Iris pigment epithelial cell (primary cell): ENCODE data around the gene CGB8.
"Not testable (repeated sequence)": the region's sequence is repeated elsewhere in the genome, so short reads cannot be mapped to it uniquely, and the experiment has no call there.

Experiments used
- DNase-seq: peaks from one replicate; pipeline ENCODE4 v3.0.0-alpha.2; 2011; ENCODE audit warnings: low read depth

Gene CGB8

DNA sequence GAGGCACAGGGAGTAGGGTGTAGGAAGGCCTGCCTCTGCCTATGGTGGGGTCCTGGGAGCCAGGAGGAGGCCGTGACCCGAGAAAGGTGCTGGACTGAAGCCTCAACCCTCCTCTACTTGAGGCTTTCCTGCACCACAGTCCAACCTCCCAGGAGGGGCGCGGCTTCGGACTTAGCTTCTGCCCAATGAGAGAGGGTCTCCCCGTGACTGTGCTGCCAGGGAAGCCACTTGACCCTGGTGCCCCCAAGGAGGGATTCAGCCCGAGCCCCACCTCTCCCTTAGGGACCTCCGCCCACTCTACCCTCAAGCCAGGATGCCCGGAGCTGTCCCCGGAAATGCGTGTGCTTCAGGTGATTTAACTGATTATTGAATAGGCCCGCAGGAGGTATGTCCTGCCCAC is at the start of gene CGB8:
Gene CGB8, minus strand, starts transcription at position 101 of the 400 bp plus-strand sequence. CDS start 372 bp downstream, outside the sequence.
- not testable (repeated sequence) for DNase-seq

DNA sequence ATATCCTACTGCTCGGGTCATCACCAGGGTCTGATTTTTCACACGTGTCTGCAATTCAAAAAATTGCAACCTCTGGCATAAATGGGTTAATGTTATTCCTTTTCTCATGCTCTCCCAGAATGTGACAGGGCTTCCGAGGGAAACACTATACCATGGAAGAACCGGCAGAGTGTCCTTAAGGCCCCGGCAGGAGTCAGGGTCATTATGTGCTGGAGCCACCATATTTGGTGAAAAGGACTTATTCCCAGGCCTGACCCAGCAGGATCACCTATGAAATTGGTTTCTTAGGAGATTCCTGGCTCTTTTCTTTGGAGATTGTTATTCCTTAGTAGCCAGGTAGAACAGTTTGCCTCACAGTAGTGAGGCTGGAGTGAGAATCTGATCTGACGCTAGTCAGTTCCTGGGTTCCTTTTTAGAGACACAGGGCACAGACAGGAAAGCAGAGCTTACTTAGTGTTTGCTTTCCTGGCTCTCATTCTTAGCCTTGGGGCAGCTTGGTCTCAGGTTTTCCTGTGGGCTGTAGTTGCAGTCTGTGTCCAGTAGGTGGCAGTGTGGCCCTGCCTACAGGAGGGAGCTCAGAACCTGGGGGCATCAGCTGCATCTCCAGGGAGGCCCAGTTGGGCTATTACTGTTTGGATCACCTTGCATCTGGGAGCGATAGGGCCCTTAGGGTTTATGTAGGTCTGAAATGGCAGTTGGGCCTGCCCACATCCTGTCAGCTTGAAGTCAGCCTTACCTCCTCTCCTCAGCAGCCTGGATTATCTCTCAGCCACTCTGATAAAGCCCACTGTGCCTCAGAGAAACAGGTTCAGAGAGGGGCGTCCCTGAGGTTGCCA is 48.8 kb upstream of the CGB8 start:
- DNase-seq, result peak; percentile 75

DNA sequence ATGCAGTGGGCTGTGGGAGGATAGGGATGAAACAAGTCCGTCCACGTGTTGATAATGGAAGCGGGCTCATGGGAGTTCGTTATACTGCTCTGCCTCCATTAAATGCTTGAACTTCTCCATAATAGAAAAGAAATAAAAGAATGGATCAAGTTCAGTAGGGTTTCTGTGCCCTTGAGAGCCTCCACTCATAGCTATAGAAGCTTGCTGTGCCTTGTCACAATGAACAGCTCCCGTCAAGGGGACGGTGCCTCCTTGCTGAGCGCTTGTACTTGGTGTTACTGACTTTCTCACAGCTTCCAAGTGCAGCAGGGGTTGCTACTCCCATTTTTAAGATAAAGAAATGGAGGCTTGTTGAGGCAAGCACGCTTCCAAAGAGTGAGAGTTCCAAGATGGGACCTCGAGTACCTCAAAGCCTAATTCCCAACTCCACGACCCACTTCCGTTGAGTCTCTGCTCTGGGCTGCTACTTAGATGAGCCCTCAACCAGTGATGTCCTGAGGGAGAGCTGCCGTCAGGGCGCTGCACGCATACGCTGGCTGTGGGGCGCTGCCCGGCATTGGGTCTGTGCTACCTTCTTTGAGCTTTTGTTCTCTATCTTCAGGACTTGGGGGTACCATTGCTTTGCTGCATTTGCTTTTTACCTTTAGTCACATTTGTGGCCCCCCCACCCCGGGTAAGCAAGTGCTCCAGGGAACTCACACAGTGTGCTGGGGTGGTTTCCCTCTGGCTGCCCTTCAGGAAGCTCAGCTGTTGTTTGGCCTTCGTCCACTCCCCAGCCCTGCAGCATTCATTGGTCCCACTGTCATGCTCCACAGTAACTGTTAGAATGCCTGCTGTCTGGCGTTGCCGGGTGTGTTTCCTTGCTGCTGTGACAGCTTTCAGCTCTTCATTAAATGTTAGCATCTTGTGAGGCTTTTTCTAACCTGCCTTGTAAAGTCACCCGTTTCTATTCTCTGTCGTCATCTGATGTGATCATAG is 45.9 kb upstream of the CGB8 start:
- peak; percentile 32 for DNase-seq

DNA sequence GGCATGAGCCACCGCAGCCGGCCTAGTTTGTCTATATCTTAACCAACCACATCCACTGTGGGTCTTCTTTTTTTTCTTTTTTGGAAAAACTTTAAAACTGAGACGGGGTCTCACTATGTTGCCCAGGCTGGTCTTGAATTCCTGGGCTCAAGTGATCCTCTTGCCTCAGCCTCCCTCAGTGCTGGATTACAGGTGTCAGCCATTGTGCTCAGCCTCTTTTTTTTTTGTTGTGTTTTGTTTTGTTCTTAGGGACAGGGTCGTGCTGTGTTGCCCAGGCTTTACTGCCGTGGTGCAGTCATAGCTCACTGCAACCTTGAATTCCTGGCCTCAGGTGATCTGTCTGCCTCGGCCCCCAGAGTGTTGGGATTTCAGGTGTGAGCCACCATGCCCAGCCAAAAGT is 43.8 kb upstream of the CGB8 start:
- no peak for DNase-seq

DNA sequence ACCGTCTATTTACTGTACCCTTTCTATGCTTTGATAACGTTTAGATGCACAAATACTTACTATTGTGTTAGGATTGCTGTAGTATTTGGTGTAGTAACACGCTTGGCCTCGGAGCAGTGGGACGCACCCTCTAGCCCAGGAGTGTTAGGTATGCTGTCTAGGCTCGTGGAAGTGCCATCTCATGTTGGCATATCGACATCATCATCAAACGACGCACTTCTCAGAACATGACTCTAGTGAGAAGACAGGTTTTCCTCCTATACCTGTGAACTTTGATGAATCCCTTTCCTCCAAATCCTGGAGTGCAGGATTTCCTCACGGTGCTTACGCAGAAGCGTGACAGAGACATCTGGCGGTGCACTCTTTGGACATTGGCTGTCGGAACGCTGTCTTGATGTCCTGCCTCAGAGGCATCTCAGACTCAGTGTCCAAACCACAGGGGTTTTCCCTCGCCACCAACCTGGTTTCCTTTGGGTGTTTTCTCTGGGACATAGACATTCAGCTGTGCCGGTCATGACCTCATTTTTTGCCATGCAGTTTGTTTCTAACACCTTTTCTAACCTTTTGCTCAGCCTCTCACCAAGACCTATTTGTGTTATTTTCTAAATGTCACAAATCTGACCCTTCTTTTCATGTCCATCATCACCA is 42.6 kb upstream of the CGB8 start:
- DNase-seq, result no peak

DNA sequence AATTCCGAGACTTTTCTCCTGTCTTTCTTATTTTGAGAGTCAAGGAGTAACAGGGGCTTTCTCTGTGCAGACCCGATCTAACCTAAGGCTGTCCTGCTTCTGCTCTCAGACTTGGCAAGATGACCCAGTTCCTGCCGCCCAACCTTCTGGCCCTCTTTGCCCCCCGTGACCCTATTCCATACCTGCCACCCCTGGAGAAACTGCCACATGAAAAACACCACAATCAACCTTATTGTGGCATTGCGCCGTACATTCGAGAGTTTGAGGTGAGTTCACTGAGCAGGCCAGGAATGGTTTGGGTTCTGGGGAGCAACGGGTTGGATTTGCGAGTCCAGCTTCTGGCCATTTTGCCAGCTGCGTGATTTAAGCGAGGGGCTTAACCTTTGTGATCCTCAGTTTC is 37.4 kb upstream of the CGB8 start:
- DNase-seq, result no peak

DNA sequence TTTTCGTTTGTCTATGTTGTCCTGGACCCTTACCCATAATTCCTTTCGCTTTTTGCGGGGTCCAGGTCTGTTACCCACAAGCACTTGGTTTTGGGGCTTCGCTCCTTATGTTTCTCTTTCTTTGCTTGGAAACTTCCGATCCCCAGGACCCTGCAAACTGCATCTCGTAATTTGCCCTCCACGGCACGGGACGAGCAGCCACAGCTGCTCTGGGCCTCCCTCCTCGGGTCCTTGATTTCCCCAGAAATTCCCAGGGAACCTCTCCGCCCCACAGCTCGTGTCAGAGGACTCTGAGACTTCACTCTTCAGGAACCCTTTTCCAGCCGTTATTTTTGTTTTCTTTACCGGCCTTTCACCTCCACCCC is 36.9 kb upstream of the CGB8 start:
- no peak for DNase-seq

DNA sequence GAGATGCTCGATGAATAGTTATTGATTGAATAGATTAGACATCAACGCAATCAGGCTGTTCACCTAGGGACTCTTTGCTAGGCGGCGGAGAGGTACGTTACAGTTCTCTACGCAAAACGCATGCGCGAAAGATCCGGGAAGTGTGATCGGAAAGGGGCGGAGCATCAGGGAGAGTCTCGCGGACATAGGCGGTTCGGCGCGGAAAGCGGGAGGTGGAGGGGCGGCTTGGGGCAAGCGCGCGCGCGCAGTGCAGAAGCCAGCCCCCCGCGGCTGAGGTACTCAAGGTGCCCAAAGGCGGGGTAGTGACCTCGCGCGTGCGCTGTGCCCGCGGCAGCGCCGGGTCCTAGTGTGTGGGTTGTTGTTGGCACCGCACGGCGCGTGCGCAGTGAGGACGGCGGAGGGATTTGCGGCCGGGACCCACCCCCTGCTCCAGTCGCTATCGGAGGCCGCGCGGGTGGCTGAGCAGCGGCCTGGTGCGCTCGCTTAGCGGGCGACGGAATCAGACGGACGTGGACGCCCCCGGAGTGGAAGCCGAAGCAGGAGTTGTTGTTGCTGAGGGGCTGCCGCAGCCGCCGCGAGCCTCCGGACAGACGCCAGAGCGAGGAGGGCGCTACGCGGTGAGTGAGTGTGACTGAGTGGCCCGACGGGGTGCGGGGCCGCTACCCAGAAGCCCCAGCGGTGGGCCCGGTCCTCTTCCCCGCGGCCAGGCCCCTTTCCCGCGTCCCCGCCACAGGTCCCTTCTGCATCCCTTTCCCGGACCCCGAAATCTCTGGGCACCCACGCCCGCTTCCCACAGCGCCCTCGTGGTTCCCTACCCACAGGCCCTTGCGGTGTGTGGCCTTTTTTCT is 36.3 kb upstream of the CGB8 start, which contains the start of gene SNRNP70:
Gene SNRNP70, plus strand, starts transcription at position 432 of the 848 bp plus-strand sequence. CDS start 964 bp downstream, outside the sequence.
- DNase-seq, result peak; percentile 100

DNA sequence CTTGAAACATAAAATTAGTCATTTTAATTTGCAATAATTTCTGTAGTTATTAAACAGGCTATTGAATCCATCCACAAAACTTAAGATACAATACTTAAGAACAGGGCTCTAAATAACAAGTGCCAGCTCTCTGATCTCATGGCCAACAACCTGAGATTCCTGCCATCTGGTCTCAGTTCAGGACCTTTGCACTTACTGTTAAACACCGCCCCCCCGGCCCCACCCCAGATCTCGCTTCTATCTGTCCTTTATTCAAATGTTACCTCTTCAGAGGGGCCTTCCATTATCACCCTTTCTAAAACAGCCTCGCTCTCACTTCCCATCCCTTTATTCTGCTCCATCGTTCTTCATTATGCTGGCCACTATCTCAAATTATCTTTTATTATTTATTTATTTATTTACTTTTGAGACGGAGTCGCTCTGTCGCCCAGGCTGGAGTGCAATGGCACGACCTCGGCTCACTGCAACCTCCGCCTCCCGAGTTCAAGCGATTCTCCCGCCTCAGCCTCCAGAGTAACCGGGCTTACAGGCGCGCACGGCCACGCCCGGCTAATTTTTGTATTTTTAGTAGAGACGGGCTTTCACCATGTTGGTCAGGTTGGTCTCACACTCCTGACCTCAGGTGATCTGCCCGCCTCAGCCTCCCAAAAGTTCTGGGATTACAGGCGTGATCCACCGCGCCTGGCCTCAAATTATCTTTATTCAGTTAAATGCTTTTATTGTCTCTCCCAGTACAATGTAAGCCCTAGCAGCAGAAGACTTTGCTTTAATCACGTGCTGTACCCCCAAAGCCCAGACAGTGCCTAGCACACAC is 35.5 kb upstream of the CGB8 start:
- DNase-seq, result no peak

DNA sequence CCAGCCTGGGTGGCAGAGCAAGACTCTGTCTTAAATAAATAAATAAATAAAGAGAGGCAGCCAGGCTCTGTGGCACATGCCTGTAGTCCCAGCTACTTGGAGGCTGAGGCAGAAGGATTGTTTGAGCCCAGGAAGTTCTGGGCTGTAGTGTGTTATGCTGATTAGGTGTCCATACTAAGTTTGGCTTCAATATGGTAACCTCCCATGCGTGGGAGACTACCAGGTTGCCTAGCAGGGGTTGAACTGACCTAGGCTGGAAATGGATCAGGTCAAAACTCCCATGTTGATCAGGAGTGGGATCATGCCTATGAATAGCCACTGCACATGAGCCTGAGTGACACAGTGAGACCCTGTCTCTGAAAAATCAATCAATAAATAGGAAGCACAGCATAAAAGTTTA is 32.4 kb upstream of the CGB8 start:
- no peak for DNase-seq

DNA sequence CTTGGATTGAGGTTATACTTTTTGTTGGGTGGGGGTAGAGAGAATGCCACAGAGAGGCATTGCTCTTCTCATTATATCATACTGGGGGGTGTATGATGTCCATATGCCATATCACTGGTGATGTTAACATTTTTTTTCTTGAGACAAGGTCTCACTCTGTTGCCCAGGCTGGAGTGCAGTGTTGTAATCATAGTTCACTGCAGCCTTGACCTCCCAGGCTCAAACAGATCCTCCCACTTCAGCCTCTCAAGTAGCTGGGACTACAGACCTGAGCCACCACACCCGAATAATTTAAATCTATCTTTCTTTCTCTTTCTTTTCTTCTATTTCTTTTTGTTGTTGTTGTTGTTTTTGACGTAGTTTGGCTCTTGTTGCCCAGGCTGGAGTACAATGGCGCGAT is 31.5 kb upstream of the CGB8 start:
- DNase-seq, result no peak

DNA sequence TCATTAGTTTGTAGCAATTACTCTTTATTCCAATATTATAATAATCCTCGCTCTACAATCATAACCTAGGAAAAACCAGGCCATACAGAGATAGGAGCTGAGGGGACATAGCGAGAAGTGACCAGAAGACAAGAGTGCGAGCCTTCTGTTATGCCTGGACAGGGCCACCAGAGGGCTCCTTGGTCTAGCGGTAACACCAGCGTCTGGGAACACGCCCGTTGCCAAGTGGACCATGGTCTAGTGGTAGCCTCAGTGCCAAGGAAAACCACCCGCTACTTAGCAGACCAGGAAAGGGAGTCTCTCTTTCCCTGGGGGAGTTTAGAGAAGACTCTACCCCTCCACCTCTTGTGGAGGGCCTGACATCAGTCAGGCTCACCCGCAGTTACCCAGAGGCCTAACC is 26.0 kb upstream of the CGB8 start:
- peak; percentile 48 for DNase-seq

DNA sequence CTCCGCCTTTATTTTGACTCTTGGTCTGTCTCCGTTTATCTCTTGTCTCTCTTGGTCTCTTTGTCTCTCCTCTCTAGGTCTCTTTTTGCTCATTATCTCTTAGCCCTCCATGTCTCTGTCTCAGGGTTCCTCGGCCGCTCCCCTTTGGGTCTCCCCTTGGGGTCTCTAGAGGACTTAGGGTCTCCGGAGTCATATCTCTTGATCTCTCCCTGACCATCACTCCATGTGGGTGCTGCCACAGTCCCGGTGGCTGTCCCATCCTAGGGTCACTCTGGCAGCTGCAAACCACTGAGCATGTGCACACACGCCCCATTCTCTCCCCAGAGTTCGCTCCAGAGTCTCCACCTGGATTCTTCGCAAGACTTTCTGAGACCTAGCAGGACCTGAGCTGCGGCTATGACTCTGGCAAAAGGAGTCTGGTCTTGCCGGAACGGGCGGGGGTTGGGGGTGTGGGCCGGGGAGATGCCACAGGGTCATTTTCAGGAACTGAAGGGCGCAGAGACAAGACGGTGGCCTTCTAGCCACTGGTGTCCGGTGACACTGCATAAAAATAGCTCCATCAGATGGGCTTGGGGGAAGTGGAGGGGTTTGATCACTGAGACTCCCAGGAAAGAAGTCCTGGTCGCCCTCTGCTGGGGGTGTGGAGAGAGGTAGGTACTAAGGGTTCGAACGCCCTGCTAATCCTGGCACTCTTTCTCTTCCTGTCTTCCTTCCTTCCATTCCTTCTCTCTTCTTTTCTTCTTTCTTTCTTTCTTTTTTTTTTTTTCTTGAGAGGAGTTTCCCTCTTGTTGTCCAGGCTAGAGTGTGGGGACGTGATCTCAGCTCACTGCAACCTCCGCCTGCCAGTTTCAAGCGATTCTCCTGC is 24.8 kb upstream of the CGB8 start:
- DNase-seq, result no peak

DNA sequence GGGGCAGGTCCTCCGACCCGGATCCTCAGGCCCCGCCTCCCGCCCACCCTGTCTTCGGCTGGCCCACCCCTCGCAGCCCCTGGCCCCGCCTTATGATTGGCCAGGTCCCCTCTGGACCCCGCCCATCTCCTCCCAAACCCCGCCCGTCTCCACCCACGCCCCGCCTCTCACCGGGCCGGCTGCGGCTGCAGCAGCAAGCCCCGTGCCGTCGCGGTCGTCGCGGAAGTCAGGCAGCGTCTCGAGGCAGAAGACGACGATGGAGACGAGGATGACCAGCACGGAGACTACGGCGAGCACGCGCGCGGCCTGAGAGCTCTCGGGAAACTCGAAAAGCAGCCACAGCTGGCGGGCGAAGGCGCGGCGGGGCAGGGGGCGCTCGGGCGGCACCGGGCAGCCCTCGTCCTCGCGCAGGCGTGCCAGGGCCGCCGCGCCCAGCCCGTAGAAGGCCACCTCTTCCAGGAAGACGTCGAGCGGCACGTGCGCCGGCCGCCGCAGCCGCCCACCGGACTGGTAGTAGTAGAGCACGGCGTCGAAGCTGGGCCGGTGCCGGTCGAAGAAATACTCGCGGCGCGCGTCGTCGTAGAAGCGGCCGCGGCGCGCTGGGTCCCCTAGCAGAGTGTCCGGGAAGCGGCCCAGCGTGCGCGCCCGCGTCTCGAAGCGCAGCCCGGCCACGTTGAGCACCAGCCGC is 23.1 kb upstream of the CGB8 start:
- no peak for DNase-seq

DNA sequence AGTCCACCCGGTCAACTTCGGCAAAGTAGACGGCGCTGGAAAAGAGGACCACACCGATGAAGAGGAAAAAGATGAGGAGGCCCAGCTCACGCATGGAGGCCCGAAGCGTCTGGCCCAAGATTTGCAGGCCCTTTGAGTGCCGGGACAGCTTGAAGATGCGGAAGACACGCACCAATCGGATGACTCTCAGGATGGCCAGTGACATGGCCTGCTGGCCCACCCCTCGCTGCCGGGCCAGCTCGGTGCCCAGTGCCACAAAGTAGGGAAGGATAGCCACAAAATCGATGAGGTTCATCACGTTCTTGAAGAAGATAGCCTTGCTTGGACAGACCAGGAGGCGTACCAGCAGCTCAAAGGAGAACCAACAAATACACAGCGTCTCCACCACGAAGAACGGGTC is 21.5 kb upstream of the CGB8 start:
- no peak for DNase-seq

DNA sequence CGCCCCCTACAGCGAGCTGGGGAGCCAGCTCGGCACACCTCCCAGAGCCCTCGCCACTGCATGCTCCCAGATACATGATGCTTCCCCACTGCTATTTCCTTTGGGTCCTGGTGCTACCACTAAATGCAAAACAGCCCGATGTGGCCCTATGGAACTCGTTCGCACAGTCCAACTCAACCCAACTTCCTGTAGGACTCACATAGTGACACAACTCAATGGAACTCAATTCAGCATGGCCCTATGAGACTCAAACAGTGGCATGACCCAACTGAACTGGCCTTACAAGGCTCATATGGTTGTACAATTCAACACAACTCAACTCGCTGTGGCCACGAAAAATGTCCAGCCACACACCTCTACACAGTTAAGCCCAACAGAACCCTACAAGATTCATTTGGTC is 20.1 kb upstream of the CGB8 start:
- no peak for DNase-seq

DNA sequence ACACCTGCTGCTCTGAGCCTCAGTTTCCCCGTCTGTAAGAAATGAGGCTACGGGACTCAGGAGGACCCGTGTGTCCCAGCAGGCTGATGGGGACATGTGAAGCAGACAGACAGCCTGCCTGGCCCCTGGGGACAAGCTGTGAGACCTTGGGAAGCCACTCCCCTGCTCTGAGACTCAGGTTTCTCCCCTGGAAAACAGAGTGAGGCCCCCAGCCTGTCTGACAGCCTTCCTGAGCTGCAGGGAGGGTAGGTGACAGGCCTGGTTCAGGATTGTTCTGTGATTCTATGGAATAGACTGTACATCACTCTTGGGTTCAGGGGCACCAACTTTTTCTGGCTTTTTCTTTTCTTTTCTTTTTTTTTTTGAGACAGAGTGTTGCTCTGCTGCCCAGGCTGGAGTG is 18.6 kb upstream of the CGB8 start:
- DNase-seq, result no peak

DNA sequence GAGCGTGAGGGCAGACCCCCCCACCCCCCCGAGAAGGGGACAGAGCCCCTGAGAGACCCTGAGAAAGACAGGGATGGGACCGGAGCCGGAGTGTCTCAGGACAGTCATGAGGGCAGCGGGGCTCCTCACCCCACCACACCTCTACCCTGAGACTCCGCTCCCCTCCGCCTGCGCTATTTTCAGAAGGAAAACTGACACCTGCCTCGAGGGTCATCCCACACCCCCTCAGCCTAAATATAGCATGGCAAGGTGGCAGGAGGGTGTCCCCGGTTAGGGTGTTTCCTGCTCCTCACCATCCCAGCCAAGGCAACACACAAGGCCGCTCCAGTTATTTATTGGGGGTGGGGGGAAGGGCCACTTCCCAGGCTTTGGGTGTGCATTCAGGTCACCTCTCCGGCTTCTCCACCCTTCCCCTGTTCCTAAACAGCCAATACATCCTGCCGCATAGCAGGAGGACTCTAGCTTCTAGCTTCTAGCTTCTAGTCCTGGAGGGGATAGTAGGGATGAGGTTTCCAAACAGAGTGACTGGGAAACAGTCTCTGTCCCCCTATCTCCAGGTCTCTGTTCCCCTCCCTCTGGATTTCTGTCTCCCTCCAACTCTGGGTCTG is 17.1 kb upstream of the CGB8 start:
- DNase-seq, result no peak
